ENCODE measurements around the gene ATPAF1.

DNA sequence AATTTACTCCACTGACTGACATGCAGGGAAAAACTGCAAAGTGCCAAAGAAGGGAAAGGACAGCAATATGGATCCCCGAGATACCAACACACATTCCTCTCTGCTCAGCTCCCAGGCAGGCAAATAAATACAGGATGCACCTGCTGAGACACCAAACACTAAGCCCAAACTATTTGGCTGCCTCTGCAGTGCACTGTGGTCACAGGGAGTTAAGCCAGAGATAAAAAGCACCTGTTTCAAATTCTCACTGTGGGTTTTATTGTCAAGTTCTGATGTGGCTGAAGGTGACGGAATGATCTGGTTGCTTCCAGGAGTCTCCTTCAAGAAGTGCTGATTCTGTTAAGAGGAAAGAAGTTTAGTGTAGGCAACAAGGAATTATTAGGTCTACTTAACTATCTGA, 21.2 kb upstream of the ATPAF1 start:
- TF ChIP-seq EP300 (IDR thresholded peaks at IDR 0.05; ENCODE audit: borderline replicate concordance in 1 of 2, low read depth in 1 of 2, low read length in 1 of 2), result no peak
- TF ChIP-seq RFX5 (IDR thresholded peaks at IDR 0.05; ENCODE audit: low read length), result no peak
- TF ChIP-seq CHD2 (IDR thresholded peaks at IDR 0.05; ENCODE audit: low read length, partially characterized antibody), result no peak
- no peak for TF ChIP-seq MEF2A (IDR thresholded peaks at IDR 0.05; ENCODE audit: borderline replicate concordance, low read depth)
- TF ChIP-seq, protein P1, sequence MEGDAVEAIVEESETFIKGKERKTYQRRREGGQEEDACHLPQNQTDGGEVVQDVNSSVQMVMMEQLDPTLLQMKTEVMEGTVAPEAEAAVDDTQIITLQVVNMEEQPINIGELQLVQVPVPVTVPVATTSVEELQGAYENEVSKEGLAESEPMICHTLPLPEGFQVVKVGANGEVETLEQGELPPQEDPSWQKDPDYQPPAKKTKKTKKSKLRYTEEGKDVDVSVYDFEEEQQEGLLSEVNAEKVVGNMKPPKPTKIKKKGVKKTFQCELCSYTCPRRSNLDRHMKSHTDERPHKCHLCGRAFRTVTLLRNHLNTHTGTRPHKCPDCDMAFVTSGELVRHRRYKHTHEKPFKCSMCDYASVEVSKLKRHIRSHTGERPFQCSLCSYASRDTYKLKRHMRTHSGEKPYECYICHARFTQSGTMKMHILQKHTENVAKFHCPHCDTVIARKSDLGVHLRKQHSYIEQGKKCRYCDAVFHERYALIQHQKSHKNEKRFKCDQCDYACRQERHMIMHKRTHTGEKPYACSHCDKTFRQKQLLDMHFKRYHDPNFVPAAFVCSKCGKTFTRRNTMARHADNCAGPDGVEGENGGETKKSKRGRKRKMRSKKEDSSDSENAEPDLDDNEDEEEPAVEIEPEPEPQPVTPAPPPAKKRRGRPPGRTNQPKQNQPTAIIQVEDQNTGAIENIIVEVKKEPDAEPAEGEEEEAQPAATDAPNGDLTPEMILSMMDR (IDR thresholded peaks at IDR 0.05), result no peak
- TF ChIP-seq POLR2AphosphoS5 (IDR thresholded peaks at IDR 0.05; ENCODE audit: low read depth, low read length), result no peak
- no peak for TF ChIP-seq SIN3A (IDR thresholded peaks at IDR 0.05; ENCODE audit: borderline replicate concordance, low read depth, low read length)
